Measurements from ENCODE around the gene OTUB2.

OTUB2 gene

DNA sequence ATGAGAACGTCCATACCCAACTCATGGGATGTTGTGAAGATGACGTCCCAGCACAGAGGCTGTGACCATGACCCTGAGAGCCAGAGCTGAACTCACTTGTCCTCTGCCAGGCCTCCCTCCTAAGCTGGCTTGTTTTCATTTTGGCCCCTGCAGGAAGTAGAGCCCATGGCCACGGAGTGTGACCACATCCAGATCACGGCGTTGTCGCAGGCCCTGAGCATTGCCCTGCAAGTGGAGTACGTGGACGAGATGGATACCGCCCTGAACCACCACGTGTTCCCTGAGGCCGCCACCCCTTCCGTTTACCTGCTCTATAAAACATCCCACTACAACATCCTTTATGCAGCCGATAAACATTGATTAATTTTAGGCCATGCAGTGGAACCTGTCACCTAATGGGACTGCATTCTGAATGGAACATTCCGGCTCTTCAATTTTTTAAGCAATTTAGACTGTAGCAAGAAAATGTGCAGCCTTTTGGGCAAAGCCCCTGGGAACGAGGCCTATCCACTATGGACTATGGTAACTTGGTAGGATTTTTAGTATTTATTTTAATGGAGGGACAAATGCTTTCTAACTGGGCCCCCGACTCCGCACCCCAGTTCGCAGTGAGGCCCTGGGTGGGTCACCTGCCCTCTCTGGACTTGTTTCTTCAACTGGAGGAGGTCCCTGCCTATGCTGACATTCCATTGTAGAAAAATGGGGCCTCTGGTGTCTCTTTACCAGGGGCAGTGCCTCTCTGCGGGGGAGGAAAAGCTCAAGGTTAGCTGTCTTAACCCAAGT, 19.6 kb downstream of the OTUB2 start:
- Histone ChIP-seq H3K4me1 (ENCODE audit: control insufficient read depth in 5 of 5, insufficient read depth in 5 of 5, low read length in 5 of 5) (peaks cover 4 to 30% (median 15%) of the 10 kb centered on the region in 5 donors), H3K27ac (ENCODE audit: low read depth, low read length) (no peak overlapping the region), H3K36me3 (ENCODE audit: control insufficient read depth in 5 of 5, insufficient read depth in 5 of 5, low read length in 5 of 5) (peaks cover 8 to 76% (median 67%) of the 10 kb centered on the region in 5 donors), H3K4me3 (ENCODE audit: low read depth in 1 of 5, low read length in 5 of 5) (no peak overlapping the region), H3K9ac (ENCODE audit: low read length in 5 of 5) (no peak overlapping the region), H3K9me3 (ENCODE audit: control insufficient read depth in 5 of 5, low read length in 5 of 5) (no peaks in the 10 kb centered on the region), H3K27me3 (ENCODE audit: control insufficient read depth in 5 of 5, insufficient read depth in 4 of 5, low read length in 5 of 5) (no peaks in the 10 kb centered on the region)

DNA sequence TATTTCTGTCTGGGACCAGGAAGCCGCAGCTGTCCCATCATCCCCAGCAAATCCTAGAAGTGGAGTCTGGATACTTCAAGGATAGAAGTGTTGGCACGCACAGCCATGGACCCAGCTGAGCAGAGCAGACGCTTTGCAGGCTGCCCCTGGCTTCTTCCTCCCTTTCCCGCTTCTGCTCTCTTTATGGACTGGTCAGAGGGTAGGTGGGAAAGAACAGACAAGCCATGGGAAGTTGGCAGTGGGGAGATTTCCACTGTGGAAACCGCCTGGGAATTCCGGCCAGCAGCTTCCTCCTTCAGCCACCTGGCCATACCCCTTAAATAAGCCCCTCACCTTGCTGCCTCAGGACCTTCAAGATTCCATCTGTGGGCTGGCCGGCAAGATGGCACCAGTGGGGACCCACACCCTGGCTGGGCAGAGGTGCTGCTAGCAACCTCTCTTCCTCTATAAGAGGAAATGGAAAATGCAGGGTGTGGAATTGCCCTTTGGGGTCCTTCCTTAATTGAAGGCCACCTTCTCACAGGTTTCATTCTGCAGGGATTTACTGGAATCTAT, 20.6 kb downstream of the OTUB2 start:
- no peak overlapping the region for H3K4me3 ChIP-seq (ENCODE audit: low read depth in 1 of 5, low read length in 5 of 5)
- H3K27me3 ChIP-seq (ENCODE audit: control insufficient read depth in 5 of 5, insufficient read depth in 4 of 5, low read length in 5 of 5) = no peaks in the 10 kb centered on the region
- no peak overlapping the region for H3K9ac ChIP-seq (ENCODE audit: low read length in 5 of 5)
- H3K27ac ChIP-seq (ENCODE audit: low read depth, low read length) = no peak overlapping the region
- H3K9me3 ChIP-seq (ENCODE audit: control insufficient read depth in 5 of 5, low read length in 5 of 5) = no peaks in the 10 kb centered on the region
- peaks cover 4 to 34% (median 10%) of the 10 kb centered on the region in 5 donors for H3K4me1 ChIP-seq (ENCODE audit: control insufficient read depth in 5 of 5, insufficient read depth in 5 of 5, low read length in 5 of 5)
- H3K36me3 ChIP-seq (ENCODE audit: control insufficient read depth in 5 of 5, insufficient read depth in 5 of 5, low read length in 5 of 5) = peaks cover 10 to 86% (median 77%) of the 10 kb centered on the region in 5 donors

DNA sequence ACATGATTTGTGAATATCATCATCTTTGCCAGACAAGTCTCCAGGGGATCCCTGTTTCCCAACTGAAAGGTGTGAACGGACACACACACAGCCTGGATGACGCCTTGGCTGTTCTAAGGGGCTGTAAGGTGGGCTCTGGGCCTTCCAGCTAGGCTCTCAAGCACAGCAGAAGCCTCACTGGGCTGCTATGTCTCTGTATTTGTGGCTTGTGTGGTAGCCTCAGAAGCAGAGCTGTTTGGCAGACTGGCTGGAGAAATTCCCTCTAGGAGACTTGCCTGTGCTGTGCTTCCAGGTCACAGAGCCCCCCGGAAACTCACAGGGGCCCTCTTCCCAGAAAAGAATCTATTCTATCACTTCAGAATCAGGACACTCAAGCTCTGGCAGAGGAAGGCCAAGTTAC, 21.4 kb downstream of the OTUB2 start:
- no peak overlapping the region for H3K4me3 ChIP-seq (ENCODE audit: low read depth in 1 of 5, low read length in 5 of 5)
- H3K4me1 ChIP-seq (ENCODE audit: control insufficient read depth in 5 of 5, insufficient read depth in 5 of 5, low read length in 5 of 5) = peaks cover 0 to 34% (median 2%) of the 10 kb centered on the region in 5 donors
- no peaks in the 10 kb centered on the region for H3K9me3 ChIP-seq (ENCODE audit: control insufficient read depth in 5 of 5, low read length in 5 of 5)
- H3K27me3 ChIP-seq (ENCODE audit: control insufficient read depth in 5 of 5, insufficient read depth in 4 of 5, low read length in 5 of 5) = no peaks in the 10 kb centered on the region
- no peak overlapping the region for H3K27ac ChIP-seq (ENCODE audit: low read depth, low read length)
- H3K36me3 ChIP-seq (ENCODE audit: control insufficient read depth in 5 of 5, insufficient read depth in 5 of 5, low read length in 5 of 5) = peaks cover 12 to 94% (median 85%) of the 10 kb centered on the region in 5 donors
- no peak overlapping the region for H3K9ac ChIP-seq (ENCODE audit: low read length in 5 of 5)

- H3K27ac ChIP-seq (ENCODE audit: low read depth, low read length) = no peak overlapping the region
- H3K4me1 ChIP-seq (ENCODE audit: control insufficient read depth in 5 of 5, insufficient read depth in 5 of 5, low read length in 5 of 5) = peaks cover 0 to 36% (median 1%) of the 10 kb centered on the region in 5 donors
- H3K9me3 ChIP-seq (ENCODE audit: control insufficient read depth in 5 of 5, low read length in 5 of 5) = no peaks in the 10 kb centered on the region
- H3K9ac ChIP-seq (ENCODE audit: low read length in 5 of 5) = no peak overlapping the region
- H3K36me3 ChIP-seq (ENCODE audit: control insufficient read depth in 5 of 5, insufficient read depth in 5 of 5, low read length in 5 of 5) = peaks cover 12 to 94% (median 88%) of the 10 kb centered on the region in 5 donors
- no peaks in the 10 kb centered on the region for H3K27me3 ChIP-seq (ENCODE audit: control insufficient read depth in 5 of 5, insufficient read depth in 4 of 5, low read length in 5 of 5)
- H3K4me3 ChIP-seq (ENCODE audit: low read depth in 1 of 5, low read length in 5 of 5) = no peak overlapping the region
Measured at GRCh38 chr14:94048691-94049624, 22.8 kb downstream of the OTUB2 start.

DNA sequence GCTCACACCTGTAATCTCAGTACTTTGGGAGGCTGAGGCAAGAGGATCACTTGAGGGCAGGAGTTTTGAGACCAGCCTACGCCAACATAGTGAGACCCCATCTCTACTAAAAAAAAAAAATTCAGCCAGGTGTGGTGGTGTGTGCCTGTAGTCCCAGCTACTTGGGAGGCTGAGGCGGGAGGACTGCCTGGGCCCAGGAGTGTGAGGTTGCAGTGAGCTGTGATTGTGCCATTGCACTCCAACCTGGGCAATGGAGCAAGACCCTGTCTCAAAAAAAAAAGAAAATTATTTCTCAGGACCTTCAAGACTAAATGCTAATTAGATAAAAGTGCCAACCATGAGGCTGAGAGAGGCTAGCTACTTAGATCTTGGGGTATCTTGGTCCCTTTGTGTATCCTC, 23.5 kb downstream of the OTUB2 start:
- Histone ChIP-seq H3K4me3 (ENCODE audit: low read depth in 1 of 5, low read length in 5 of 5) (no peak overlapping the region), H3K9me3 (ENCODE audit: control insufficient read depth in 5 of 5, low read length in 5 of 5) (no peaks in the 10 kb centered on the region), H3K9ac (ENCODE audit: low read length in 5 of 5) (no peak overlapping the region), H3K4me1 (ENCODE audit: control insufficient read depth in 5 of 5, insufficient read depth in 5 of 5, low read length in 5 of 5) (peaks cover 0 to 42% (median 4%) of the 10 kb centered on the region in 5 donors), H3K27ac (ENCODE audit: low read depth, low read length) (no peak overlapping the region), H3K36me3 (ENCODE audit: control insufficient read depth in 5 of 5, insufficient read depth in 5 of 5, low read length in 5 of 5) (peaks cover 12 to 94% (median 88%) of the 10 kb centered on the region in 5 donors), H3K27me3 (ENCODE audit: control insufficient read depth in 5 of 5, insufficient read depth in 4 of 5, low read length in 5 of 5) (no peaks in the 10 kb centered on the region)

DNA sequence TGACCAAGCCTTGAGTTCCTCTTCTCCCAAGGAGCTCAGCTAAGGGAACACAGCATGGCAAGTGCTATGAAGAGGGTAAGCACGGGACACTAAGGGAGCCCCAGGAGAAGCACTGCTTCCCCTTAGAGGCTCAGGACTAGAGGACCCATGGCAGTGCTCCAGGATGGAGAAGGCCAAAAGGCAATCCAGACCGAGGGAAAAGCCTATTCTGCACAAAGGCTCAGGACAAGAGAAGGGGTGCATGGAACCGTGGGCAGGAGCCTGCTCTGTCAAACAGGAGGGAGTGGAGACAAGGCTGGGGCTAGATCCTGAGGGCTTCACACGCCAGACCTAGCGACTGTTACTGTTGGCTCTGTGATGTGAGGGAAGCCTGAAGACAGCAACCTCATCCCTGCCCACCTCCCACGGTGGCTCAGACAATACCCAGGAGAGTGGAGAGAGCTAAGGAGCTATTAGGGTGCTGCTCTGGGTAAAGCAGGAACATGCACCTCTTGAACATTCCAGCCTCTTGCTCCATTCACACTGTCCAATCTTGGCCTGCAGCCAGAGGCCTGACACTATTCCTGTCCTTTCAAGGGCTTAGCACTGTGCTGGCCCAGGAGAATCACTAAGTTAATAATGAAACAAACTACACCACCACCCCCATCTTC, 24.2 kb downstream of the OTUB2 start:
- Histone ChIP-seq H3K27ac (ENCODE audit: low read depth, low read length) (no peak overlapping the region), H3K36me3 (ENCODE audit: control insufficient read depth in 5 of 5, insufficient read depth in 5 of 5, low read length in 5 of 5) (peaks cover 12 to 94% (median 92%) of the 10 kb centered on the region in 5 donors)

GRCh38 chr14:94051115-94051514, 25.0 kb downstream of the OTUB2 start:
- H3K27ac ChIP-seq (ENCODE audit: low read depth, low read length) = no peak overlapping the region
- peaks cover 17 to 94% (median 94%) of the 10 kb centered on the region in 5 donors for H3K36me3 ChIP-seq (ENCODE audit: control insufficient read depth in 5 of 5, insufficient read depth in 5 of 5, low read length in 5 of 5)
- peaks cover 0 to 44% (median 4%) of the 10 kb centered on the region in 5 donors for H3K4me1 ChIP-seq (ENCODE audit: control insufficient read depth in 5 of 5, insufficient read depth in 5 of 5, low read length in 5 of 5)
- H3K9ac ChIP-seq (ENCODE audit: low read length in 5 of 5) = no peak overlapping the region
- H3K27me3 ChIP-seq (ENCODE audit: control insufficient read depth in 5 of 5, insufficient read depth in 4 of 5, low read length in 5 of 5) = no peaks in the 10 kb centered on the region
- H3K9me3 ChIP-seq (ENCODE audit: control insufficient read depth in 5 of 5, low read length in 5 of 5) = no peaks in the 10 kb centered on the region
- no peak overlapping the region for H3K4me3 ChIP-seq (ENCODE audit: low read depth in 1 of 5, low read length in 5 of 5)

More for the DNA sequence above, 24.2 kb downstream of the OTUB2 start:
- Histone ChIP-seq H3K9me3 (ENCODE audit: control insufficient read depth in 5 of 5, low read length in 5 of 5) (no peaks in the 10 kb centered on the region), H3K9ac (ENCODE audit: low read length in 5 of 5) (no peak overlapping the region), H3K27me3 (ENCODE audit: control insufficient read depth in 5 of 5, insufficient read depth in 4 of 5, low read length in 5 of 5) (no peaks in the 10 kb centered on the region), H3K4me3 (ENCODE audit: low read depth in 1 of 5, low read length in 5 of 5) (no peak overlapping the region), H3K4me1 (ENCODE audit: control insufficient read depth in 5 of 5, insufficient read depth in 5 of 5, low read length in 5 of 5) (peaks cover 0 to 44% (median 4%) of the 10 kb centered on the region in 5 donors)

DNA sequence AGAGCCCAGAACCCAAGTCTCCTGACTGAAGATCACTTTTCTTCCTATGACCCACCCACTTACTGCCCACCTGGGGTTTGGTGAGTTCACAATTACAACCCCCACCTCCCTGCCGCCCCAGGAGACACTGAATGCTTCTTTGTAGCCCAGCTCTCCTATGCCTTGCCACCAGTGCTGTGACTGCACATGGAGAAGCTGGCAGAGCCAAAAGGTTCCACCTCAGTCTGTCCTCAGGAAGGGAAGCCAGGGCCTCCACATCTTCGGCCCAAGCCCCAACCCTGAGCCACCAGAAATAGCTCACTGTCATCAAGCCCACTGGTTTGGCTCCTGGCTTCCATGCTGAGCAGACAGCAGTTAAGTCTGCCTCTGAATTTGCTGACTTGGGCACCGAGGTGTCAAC, 25.6 kb downstream of the OTUB2 start:
- Histone ChIP-seq H3K27ac (ENCODE audit: low read depth, low read length) (peak overlapping the region; percentile 20), H3K4me1 (ENCODE audit: control insufficient read depth in 5 of 5, insufficient read depth in 5 of 5, low read length in 5 of 5) (peaks cover 0 to 48% (median 4%) of the 10 kb centered on the region in 5 donors), H3K9ac (ENCODE audit: low read length in 5 of 5) (no peak overlapping the region), H3K27me3 (ENCODE audit: control insufficient read depth in 5 of 5, insufficient read depth in 4 of 5, low read length in 5 of 5) (no peaks in the 10 kb centered on the region), H3K4me3 (ENCODE audit: low read depth in 1 of 5, low read length in 5 of 5) (no peak overlapping the region), H3K36me3 (ENCODE audit: control insufficient read depth in 5 of 5, insufficient read depth in 5 of 5, low read length in 5 of 5) (peaks cover 17 to 94% (median 94%) of the 10 kb centered on the region in 5 donors), H3K9me3 (ENCODE audit: control insufficient read depth in 5 of 5, low read length in 5 of 5) (no peaks in the 10 kb centered on the region)

DNA sequence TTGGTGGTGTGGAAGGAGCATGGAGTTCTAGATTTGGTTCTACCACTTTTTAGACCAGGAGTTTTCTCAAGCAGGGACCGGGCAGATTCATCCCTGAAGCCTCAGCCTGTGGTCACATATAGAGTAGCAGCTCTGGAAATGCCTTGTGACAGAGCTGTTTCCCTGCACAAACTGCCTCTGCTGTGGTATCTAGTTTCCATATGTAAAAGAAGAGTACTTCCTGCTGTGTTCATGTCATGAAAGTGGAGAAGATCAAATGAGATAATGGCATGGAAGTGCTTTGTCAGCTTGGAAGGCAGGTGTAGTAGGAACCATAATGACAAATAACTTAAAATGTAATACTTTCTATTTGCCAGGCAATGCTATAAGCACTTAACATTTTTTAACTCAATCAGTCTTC, 26.1 kb downstream of the OTUB2 start:
- Histone ChIP-seq H3K9me3 (ENCODE audit: control insufficient read depth in 5 of 5, low read length in 5 of 5) (no peaks in the 10 kb centered on the region), H3K27ac (ENCODE audit: low read depth, low read length) (peak overlapping the region; percentile 20), H3K36me3 (ENCODE audit: control insufficient read depth in 5 of 5, insufficient read depth in 5 of 5, low read length in 5 of 5) (peaks cover 21 to 94% (median 94%) of the 10 kb centered on the region in 5 donors), H3K4me1 (ENCODE audit: control insufficient read depth in 5 of 5, insufficient read depth in 5 of 5, low read length in 5 of 5) (peaks cover 1 to 52% (median 7%) of the 10 kb centered on the region in 5 donors), H3K27me3 (ENCODE audit: control insufficient read depth in 5 of 5, insufficient read depth in 4 of 5, low read length in 5 of 5) (no peaks in the 10 kb centered on the region), H3K9ac (ENCODE audit: low read length in 5 of 5) (no peak overlapping the region), H3K4me3 (ENCODE audit: low read depth in 1 of 5, low read length in 5 of 5) (no peak overlapping the region)
